Body of pancreas (tissue), 4 donors: Measurements from ENCODE around the gene HLF. TPM values are rescaled to one million over a fixed set of nuclear protein-coding genes. Genes with fewer than 3 reads are reported as not detected.

Source experiments
- ATAC-seq: fragments of 150-250 bp; one replicate; pipeline ENCODE4 v1.9.1; 2016
- DNase-seq, 4 donors: peaks; one replicate each; pipeline ENCODE4 v3.0.0-alpha.2; 2019
- H3K27ac ChIP-seq, 4 donors: fragments of 200-600 bp; sonication (generic); 1 replicate in 3 of 4; 2 replicates in 1 of 4; pipeline versions ENCODE4 v1.5.1 to v1.6.1; 2016 to 2019; ENCODE audit warnings: mild to moderate bottlenecking in 1 of 4, mixed read lengths in 1 of 4, moderate library complexity in 1 of 4
- H3K27me3 ChIP-seq, 2 donors: fragments of 200-600 bp; sonication (generic); one replicate each; pipeline ENCODE4 v1.6.0; 2016; ENCODE audit warnings: mild to moderate bottlenecking in 1 of 2
- H3K36me3 ChIP-seq, 2 donors: fragments of 200-600 bp; sonication (generic); replicated peaks in 1 of 2; 2 replicates each; pipeline ENCODE4 v1.5.1; 2016; ENCODE audit warnings: low read depth in 2 of 2; ENCODE audit not compliant: insufficient read depth in 1 of 2
- H3K4me1 ChIP-seq: fragments of 200-600 bp; sonication (generic); one replicate; pipeline ENCODE4 v1.6.0; 2016
- H3K4me3 ChIP-seq, 2 donors: fragments of 200-600 bp; sonication (generic); 1 replicate in 1 of 2; 2 replicates in 1 of 2; pipeline ENCODE4 v1.5.1; 2016 to 2019
- H3K9me3 ChIP-seq, 3 donors: fragments of 200-600 bp; sonication (generic); 1 replicate in 2 of 3; 2 replicates in 1 of 3; pipeline ENCODE4 v1.5.1; 2016
- CTCF ChIP-seq, 7 experiments: fragments of 450-650 bp in 4 of 7; fragments of 200-600 bp in 3 of 7; sonication (generic) in 3 of 7; IDR thresholded peaks; one replicate each; pipeline ENCODE4 v1.5.1; 2016 to 2019; ENCODE audit warnings: antibody characterized with exemption in 7 of 7
- POLR2A ChIP-seq, 3 donors: fragments of 450-650 bp; IDR thresholded peaks; one replicate each; pipeline ENCODE4 v1.6.1; 2016; ENCODE audit warnings: antibody characterized with exemption in 3 of 3, mild to moderate bottlenecking in 2 of 3
- WGBS, 2 donors: methylation state at CpG; one replicate each; pipeline ENCODE4 v1.1.5; 2017; 5-methylcytosine and 5-hydroxymethylcytosine counted together
- intact Hi-C: fragments of 100-400 bp; cut with DNase I; formaldehyde crosslinking; loops from one replicate; pipeline ENCODE4 v1.15.1; 2023
- total RNA-seq, 2 donors: library from RNA; depleted of rRNA; stranded (reverse); fragments of >200 nt; gene quantifications; one replicate each; pipeline ENCODE4 v1.1.0, GENCODE V29; 2016

HLF gene
- total RNA-seq, 2 donors from 2014 or later, result 4.2 to 4.9 TPM

DNA sequence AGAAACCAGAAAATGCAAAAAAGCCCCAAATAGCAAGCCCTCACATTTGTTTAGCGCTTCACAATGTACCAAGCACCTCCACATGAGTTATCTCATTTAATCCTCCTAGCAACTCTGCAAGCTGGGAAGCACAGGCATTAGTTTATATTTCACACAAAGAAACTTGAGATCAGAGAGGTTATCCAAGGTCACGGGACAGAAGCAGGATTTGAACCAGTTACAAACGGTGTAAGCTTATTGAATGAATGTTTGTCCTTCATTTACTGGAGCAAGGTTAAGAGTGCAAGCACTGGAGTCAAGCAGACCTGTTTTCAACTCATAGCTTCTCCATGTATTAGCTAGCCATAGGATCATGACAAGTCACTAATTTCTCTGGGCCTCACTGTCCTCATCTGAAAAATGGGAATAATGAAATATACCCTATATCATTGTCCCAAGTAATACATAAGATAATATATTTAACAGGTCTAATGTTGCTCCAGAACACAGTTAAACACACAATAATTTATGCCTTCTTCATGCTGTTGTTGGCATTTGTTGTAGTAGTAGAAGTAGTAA is 6.1 kb upstream of the HLF start:
- Histone ChIP-seq H3K4me1 (peaks cover 2% of the 10 kb centered on the region), H3K36me3 (no peaks in the 10 kb centered on the region), H3K9me3 (no peaks in the 10 kb centered on the region), H3K27me3 (no peaks in the 10 kb centered on the region), H3K27ac (no peak overlapping the region), H3K4me3 (no peak overlapping the region)
- WGBS, 2 donors, result 64 to 70% methylated on average over 3 of the region's 3 CpGs
- intact Hi-C loops, result no loop called here
- no peak for TF ChIP-seq POLR2A (IDR thresholded peaks at IDR 0.05)
- no peak for TF ChIP-seq CTCF (IDR thresholded peaks at IDR 0.05)
- no peak for DNase-seq
- ATAC-seq, result no peak

DNA sequence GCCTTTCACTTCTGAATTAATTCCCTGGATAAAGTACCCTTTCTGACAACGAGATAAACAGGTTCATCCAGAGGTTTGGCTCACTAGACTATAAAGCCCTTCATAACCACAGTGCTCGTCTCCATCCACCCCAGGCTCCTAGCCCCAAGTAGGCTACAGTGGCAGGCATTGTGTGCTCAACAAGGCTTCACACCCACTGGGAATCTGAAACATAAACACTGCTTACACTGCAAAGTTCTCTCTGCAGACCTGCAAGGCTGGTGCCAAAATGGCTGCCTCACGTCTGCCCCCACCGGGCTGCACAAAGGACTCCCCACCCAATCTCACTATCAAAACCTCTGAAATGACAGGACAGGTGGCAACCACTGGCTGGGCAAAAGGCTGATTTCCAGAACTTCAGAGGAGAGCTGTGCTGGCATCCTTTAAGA is 5.1 kb upstream of the HLF start:
- Histone ChIP-seq H3K36me3 (no peaks in the 10 kb centered on the region), H3K4me3 (no peak overlapping the region), H3K9me3 (no peaks in the 10 kb centered on the region), H3K27ac (no peak overlapping the region), H3K4me1 (peaks cover 13% of the 10 kb centered on the region), H3K27me3 (no peaks in the 10 kb centered on the region)
- intact Hi-C loops, result no loop called here
- TF ChIP-seq POLR2A (IDR thresholded peaks at IDR 0.05) (no peak), CTCF (IDR thresholded peaks at IDR 0.05) (no peak)
- DNase-seq, result no peak
- 33 to 38% methylated on average over 3 to 4 of the region's 4 CpGs for WGBS, 2 donors
- ATAC-seq, result peak; percentile 27

- Histone ChIP-seq H3K36me3 (no peaks in the 10 kb centered on the region), H3K4me1 (peaks cover 22% of the 10 kb centered on the region), H3K27ac (no peak overlapping the region), H3K9me3 (no peaks in the 10 kb centered on the region), H3K27me3 (no peaks in the 10 kb centered on the region), H3K4me3 (no peak overlapping the region)
- intact Hi-C loops, result no loop called here
- no peak for ATAC-seq
- TF ChIP-seq POLR2A (IDR thresholded peaks at IDR 0.05) (no peak), CTCF (IDR thresholded peaks at IDR 0.05) (no peak)
- no peak for DNase-seq
- WGBS, 2 donors, result 75 to 85% methylated on average over 2 of the region's 2 CpGs
Measured at GRCh38 chr17:55261311-55261710, 3.4 kb upstream of the HLF start.

- H3K27me3 ChIP-seq, result no peaks in the 10 kb centered on the region
- ATAC-seq, result no peak
- H3K4me1 ChIP-seq, result peaks cover 25% of the 10 kb centered on the region
- WGBS, 2 donors, result 19 to 37% methylated on average over 21 to 31 of the region's 31 CpGs
- H3K27ac ChIP-seq, result peak overlapping the region in 1 of 4 donors; percentile 10
- intact Hi-C loops, result no loop called here
- no peak for TF ChIP-seq CTCF (IDR thresholded peaks at IDR 0.05)
- TF ChIP-seq POLR2A (IDR thresholded peaks at IDR 0.05), result no peak
- no peak for DNase-seq
- no peaks in the 10 kb centered on the region for H3K9me3 ChIP-seq
- H3K4me3 ChIP-seq, result no peak overlapping the region
- no peaks in the 10 kb centered on the region for H3K36me3 ChIP-seq
Measured at GRCh38 chr17:55263569-55264277, 1.0 kb upstream of the HLF start.

DNA sequence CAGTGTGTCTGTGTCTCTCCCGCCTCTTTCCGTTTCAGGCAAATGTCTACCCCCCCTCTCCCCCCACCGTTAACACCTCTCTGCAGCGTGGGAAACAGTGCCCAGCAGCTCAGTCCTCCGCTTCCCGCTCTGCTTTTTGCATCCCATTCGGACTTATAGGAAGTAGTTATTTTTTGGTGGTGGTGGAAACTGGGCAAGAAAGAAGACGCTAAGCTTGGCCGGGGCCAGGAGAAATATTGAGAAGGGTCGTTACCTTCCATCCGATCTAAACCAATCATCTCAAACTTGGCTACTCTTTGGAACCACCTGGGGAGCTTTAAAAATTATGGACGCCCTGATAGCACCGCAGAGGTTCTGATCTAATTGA is 499 bp upstream of the HLF start:
- peaks cover 25% of the 10 kb centered on the region for H3K4me1 ChIP-seq
- peak overlapping the region in 1 of 4 donors; percentile 10 for H3K27ac ChIP-seq
- ATAC-seq, result peak; percentile 16
- intact Hi-C loops, result no loop called here
- 3 to 7% methylated on average over 13 of the region's 13 CpGs for WGBS, 2 donors
- DNase-seq, result no peak
- no peak overlapping the region for H3K4me3 ChIP-seq
- H3K27me3 ChIP-seq, result no peaks in the 10 kb centered on the region
- no peaks in the 10 kb centered on the region for H3K36me3 ChIP-seq
- no peaks in the 10 kb centered on the region for H3K9me3 ChIP-seq
- no peak for TF ChIP-seq POLR2A (IDR thresholded peaks at IDR 0.05)
- no peak for TF ChIP-seq CTCF (IDR thresholded peaks at IDR 0.05)
